K562 (cell line): ENCODE results near the gene TAL1. TPM values are rescaled to one million over a fixed set of nuclear protein-coding genes. Genes with fewer than 3 reads are reported as not detected.

Source experiments
- KLF13 ChIP-seq: fragments of 450-650 bp; IDR thresholded peaks from 2 replicates; pipeline ENCODE4 v1.6.1; 2016; ENCODE audit warnings: missing genetic modification characterization, low read depth, mild to moderate bottlenecking, missing compliant biosample characterization, moderate library complexity, borderline replicate concordance
- MYC ChIP-seq, 2 experiments: fragments of 250-450 bp in 1 of 2; sonication (Bioruptor Pico) in 1 of 2; IDR thresholded peaks; 2 replicates each; pipeline versions ENCODE4 v1.5.1 to v1.6.1; 2012 to 2021; ENCODE audit warnings: low read depth in 2 of 2, borderline replicate concordance in 1 of 2, improper control_type of control experiment in 1 of 2, low read length in 1 of 2, mild to moderate bottlenecking in 1 of 2, moderate library complexity in 1 of 2
- POLR2AphosphoS5 ChIP-seq: IDR thresholded peaks from 2 replicates; pipeline ENCODE4 v1.6.1; 2011; ENCODE audit warnings: mild to moderate bottlenecking, low read depth, low read length, moderate library complexity; ENCODE audit not compliant: control insufficient read depth, insufficient read depth
- SUPT5H ChIP-seq: fragments of 450-650 bp; IDR thresholded peaks from 2 replicates; pipeline ENCODE4 v1.6.1; 2016
- ZNF140 ChIP-seq: fragments of 250-450 bp; sonication (Bioruptor Pico); IDR thresholded peaks from 2 replicates; pipeline ENCODE4 v1.8.0; 2021; ENCODE audit warnings: moderate library complexity, mild to moderate bottlenecking, inconsistent platforms
- ZNF778 ChIP-seq: fragments of 450-650 bp; formaldehyde crosslinking; IDR thresholded peaks from 2 replicates; pipeline ENCODE4 v1.4.0; 2020; ENCODE audit warnings: mild to moderate bottlenecking, moderate library complexity
- polyA plus RNA-seq, 8 experiments: library from polyadenylated mRNA; depleted of rRNA in 4 of 8; stranded (reverse) in 5 of 8; unstranded in 3 of 8; fragments of >200 nt; fragmentation: Nextera tagmentation in 2 of 8; fragmentation: Illumina TruSeq in 1 of 8; extraction: Ambion mirVana in 2 of 8; extraction: Trizol in 1 of 8; gene quantifications; 2 replicates each; pipeline versions ENCODE4 v1.2.1 to v1.2.3, GENCODE V29; 2011 to 2014; ENCODE audit warnings: inconsistent platforms in 1 of 8, missing spikeins in 1 of 8
- total RNA-seq, 7 experiments: library from RNA; depleted of rRNA in 6 of 7; stranded (reverse); fragments of >200 nt in 6 of 7; fragmentation: Illumina TruSeq in 2 of 7; extraction: Trizol in 2 of 7; gene quantifications; 2 replicates each; pipeline versions ENCODE4 v1.2.1 to v1.2.3, GENCODE V29; 2011 to 2021; ENCODE audit warnings: low replicate concordance in 1 of 7
- TF ChIP-seq, protein P1 (sequence below): sonication (generic); formaldehyde crosslinking; IDR thresholded peaks from 2 replicates; pipeline ENCODE4 v1.8.1; 2023; ENCODE audit warnings: mild to moderate bottlenecking, missing genetic modification reagents
- TF ChIP-seq, protein P2 (sequence below), 3 experiments: fragments of 200-800 bp in 1 of 3; fragments of 250-450 bp in 1 of 3; fragments of 450-650 bp in 1 of 3; sonication (Bioruptor Pico) in 1 of 3; sonication (Bioruptor generic) in 1 of 3; formaldehyde crosslinking in 1 of 3; IDR thresholded peaks; 2 replicates each; pipeline versions ENCODE4 v1.6.1 to v1.8.0; 2016 to 2022; ENCODE audit warnings: mild to moderate bottlenecking in 2 of 3, missing genetic modification characterization in 2 of 3, missing compliant biosample characterization in 1 of 3, moderate library complexity in 1 of 3

The TAL1 gene
- total and polyA plus RNA-seq, 9 of the 15 experiments (the other 6 are each of a cell fraction or from before 2014, with no cell fraction given): 18.5 to 106 (median 59.7) TPM

DNA sequence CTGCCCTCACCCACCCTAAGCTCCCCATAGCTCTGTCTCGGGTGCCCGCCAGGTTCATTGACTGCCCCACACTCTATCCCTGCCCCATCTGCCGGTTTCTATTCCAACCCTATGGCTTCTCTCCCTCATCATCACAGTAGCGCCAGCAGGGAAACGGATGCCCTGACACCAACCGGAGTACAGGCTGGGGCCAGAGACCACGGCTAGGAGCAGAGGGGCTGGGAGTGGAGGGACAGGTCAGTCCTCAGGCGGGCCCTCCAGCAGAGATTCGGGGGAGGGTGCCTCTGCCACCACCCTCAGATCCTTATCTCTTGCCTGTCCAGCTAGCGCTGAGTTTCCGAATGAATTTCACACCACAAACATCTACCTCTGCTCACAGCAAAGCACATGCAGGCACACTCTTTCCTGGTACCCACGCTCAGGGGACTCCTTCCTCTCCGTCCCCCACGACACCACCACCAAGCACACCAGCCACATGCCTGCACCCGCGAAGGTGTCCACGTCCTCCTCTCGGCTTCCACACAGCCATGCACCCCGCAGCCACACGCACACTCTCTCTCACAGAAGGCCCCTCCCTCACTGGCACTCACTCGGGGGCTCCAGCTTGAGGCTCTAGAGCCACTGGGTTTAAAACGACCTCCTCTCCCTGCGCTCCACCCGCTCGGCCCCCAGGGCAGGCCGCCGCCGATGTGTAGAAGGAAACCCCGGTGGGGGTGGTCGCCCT is 7.2 kb downstream of the TAL1 start (continued):
- TF ChIP-seq, protein P1, sequence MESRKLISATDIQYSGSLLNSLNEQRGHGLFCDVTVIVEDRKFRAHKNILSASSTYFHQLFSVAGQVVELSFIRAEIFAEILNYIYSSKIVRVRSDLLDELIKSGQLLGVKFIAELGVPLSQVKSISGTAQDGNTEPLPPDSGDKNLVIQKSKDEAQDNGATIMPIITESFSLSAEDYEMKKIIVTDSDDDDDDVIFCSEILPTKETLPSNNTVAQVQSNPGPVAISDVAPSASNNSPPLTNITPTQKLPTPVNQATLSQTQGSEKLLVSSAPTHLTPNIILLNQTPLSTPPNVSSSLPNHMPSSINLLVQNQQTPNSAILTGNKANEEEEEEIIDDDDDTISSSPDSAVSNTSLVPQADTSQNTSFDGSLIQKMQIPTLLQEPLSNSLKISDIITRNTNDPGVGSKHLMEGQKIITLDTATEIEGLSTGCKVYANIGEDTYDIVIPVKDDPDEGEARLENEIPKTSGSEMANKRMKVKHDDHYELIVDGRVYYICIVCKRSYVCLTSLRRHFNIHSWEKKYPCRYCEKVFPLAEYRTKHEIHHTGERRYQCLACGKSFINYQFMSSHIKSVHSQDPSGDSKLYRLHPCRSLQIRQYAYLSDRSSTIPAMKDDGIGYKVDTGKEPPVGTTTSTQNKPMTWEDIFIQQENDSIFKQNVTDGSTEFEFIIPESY (CRISPR knock-in tag): peak; percentile 71
- TF ChIP-seq ZNF140 (CRISPR knock-in tag) (no peak), MYC (IDR thresholded peaks at IDR 0.05; ENCODE audit: low read depth, low read length) (no peak), MYC (CRISPR knock-in tag; IDR thresholded peaks at IDR 0.05; ENCODE audit: borderline replicate concordance, low read depth) (no peak), SUPT5H (peak; percentile 8; the same call in 1 of the 2 replicates), KLF13 (no peak), POLR2AphosphoS5 (0 out of 2 replicates have a peak, but pooled peaks have one; percentile 10), ZNF778 (CRISPR knock-in tag) (no peak)
- TF ChIP-seq, protein P2, sequence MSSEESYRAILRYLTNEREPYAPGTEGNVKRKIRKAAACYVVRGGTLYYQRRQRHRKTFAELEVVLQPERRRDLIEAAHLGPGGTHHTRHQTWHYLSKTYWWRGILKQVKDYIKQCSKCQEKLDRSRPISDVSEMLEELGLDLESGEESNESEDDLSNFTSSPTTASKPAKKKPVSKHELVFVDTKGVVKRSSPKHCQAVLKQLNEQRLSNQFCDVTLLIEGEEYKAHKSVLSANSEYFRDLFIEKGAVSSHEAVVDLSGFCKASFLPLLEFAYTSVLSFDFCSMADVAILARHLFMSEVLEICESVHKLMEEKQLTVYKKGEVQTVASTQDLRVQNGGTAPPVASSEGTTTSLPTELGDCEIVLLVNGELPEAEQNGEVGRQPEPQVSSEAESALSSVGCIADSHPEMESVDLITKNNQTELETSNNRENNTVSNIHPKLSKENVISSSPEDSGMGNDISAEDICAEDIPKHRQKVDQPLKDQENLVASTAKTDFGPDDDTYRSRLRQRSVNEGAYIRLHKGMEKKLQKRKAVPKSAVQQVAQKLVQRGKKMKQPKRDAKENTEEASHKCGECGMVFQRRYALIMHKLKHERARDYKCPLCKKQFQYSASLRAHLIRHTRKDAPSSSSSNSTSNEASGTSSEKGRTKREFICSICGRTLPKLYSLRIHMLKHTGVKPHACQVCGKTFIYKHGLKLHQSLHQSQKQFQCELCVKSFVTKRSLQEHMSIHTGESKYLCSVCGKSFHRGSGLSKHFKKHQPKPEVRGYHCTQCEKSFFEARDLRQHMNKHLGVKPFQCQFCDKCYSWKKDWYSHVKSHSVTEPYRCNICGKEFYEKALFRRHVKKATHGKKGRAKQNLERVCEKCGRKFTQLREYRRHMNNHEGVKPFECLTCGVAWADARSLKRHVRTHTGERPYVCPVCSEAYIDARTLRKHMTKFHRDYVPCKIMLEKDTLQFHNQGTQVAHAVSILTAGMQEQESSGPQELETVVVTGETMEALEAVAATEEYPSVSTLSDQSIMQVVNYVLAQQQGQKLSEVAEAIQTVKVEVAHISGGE (CRISPR knock-in tag; IDR thresholded peaks at IDR 0.05): no peak
